ENCODE data around the gene YEATS2. TPM values are rescaled to one million over a fixed set of nuclear protein-coding genes. Genes with fewer than 3 reads are reported as not detected.

Gene YEATS2
- polyA plus RNA-seq, 1 donor from 2014 or later: 46.2 TPM

- Histone ChIP-seq H3K36me3 (ENCODE audit: insufficient read depth, low read length) (peaks cover 12% of the 10 kb centered on the region), H3K27ac (ENCODE audit: low read length) (no peak overlapping the region), H3K4me2 (ENCODE audit: low read length) (no peak overlapping the region), H3K9me3 (ENCODE audit: low read length) (no peaks in the 10 kb centered on the region), H3K4me3 (ENCODE audit: low read length) (no peak overlapping the region), H2AFZ (ENCODE audit: low read depth, low read length) (no peak overlapping the region), H3K79me2 (replicated peaks; ENCODE audit: insufficient read depth, low read length) (no peaks in the 10 kb centered on the region), H3K9me2 (ENCODE audit: insufficient read depth, low read length) (no peaks in the 10 kb centered on the region), H3K9ac (ENCODE audit: low read length) (no peak overlapping the region), H4K20me1 (ENCODE audit: insufficient read depth) (no peaks in the 10 kb centered on the region), H3F3A (ENCODE audit: insufficient read depth, low read length, poor library complexity, severe bottlenecking) (no peaks in the 10 kb centered on the region), H3K27me3 (ENCODE audit: insufficient read depth, low read depth, low read length) (no peaks in the 10 kb centered on the region)
- TF ChIP-seq RAD21 (conservative IDR thresholded peaks at IDR 0.05) (no peak), REST (IDR thresholded peaks at IDR 0.05; ENCODE audit: borderline replicate concordance) (no peak), TAF1 (IDR thresholded peaks at IDR 0.05; ENCODE audit: low read depth) (no peak), SMC3 (conservative IDR thresholded peaks at IDR 0.05; ENCODE audit: poor library complexity) (no peak), POLR2AphosphoS5 (IDR thresholded peaks at IDR 0.05) (no peak), EZH2 (IDR thresholded peaks at IDR 0.05; ENCODE audit: borderline replicate concordance, insufficient read depth, low read length, poor library complexity, severe bottlenecking) (no peak), CTCF (IDR thresholded peaks at IDR 0.05; ENCODE audit: poor library complexity, severe bottlenecking) (no peak), MXI1 (conservative IDR thresholded peaks at IDR 0.05; ENCODE audit: poor library complexity, severe bottlenecking) (no peak), EP300 (conservative IDR thresholded peaks at IDR 0.05; ENCODE audit: poor library complexity, severe bottlenecking) (no peak)
These were observed 139.8 kb downstream of the YEATS2 start for GRCh38 chr3:183837390-183837789.

- Histone ChIP-seq H3K27ac (ENCODE audit: low read length) (no peak overlapping the region), H3K4me3 (ENCODE audit: low read length) (no peak overlapping the region), H3K79me2 (replicated peaks; ENCODE audit: insufficient read depth, low read length) (no peaks in the 10 kb centered on the region), H3K4me2 (ENCODE audit: low read length) (no peak overlapping the region), H2AFZ (ENCODE audit: low read depth, low read length) (no peak overlapping the region), H4K20me1 (ENCODE audit: insufficient read depth) (no peaks in the 10 kb centered on the region), H3K36me3 (ENCODE audit: insufficient read depth, low read length) (peaks cover 12% of the 10 kb centered on the region), H3K9ac (ENCODE audit: low read length) (no peak overlapping the region), H3F3A (ENCODE audit: insufficient read depth, low read length, poor library complexity, severe bottlenecking) (no peaks in the 10 kb centered on the region), H3K9me2 (ENCODE audit: insufficient read depth, low read length) (no peaks in the 10 kb centered on the region), H3K27me3 (ENCODE audit: insufficient read depth, low read depth, low read length) (no peaks in the 10 kb centered on the region), H3K9me3 (ENCODE audit: low read length) (no peaks in the 10 kb centered on the region)
- TF ChIP-seq TAF1 (IDR thresholded peaks at IDR 0.05; ENCODE audit: low read depth) (no peak), EP300 (conservative IDR thresholded peaks at IDR 0.05; ENCODE audit: poor library complexity, severe bottlenecking) (no peak), RAD21 (conservative IDR thresholded peaks at IDR 0.05) (no peak), CTCF (IDR thresholded peaks at IDR 0.05; ENCODE audit: poor library complexity, severe bottlenecking) (no peak), EZH2 (IDR thresholded peaks at IDR 0.05; ENCODE audit: borderline replicate concordance, insufficient read depth, low read length, poor library complexity, severe bottlenecking) (no peak), POLR2AphosphoS5 (IDR thresholded peaks at IDR 0.05) (no peak), REST (IDR thresholded peaks at IDR 0.05; ENCODE audit: borderline replicate concordance) (no peak), SMC3 (conservative IDR thresholded peaks at IDR 0.05; ENCODE audit: poor library complexity) (no peak), MXI1 (conservative IDR thresholded peaks at IDR 0.05; ENCODE audit: poor library complexity, severe bottlenecking) (no peak)
These were observed 140.3 kb downstream of the YEATS2 start for GRCh38 chr3:183837894-183838293.
